CD8-positive, alpha-beta memory T cell (primary cell): ENCODE measurements around the gene MFNG. TPM values are rescaled to one million over a fixed set of nuclear protein-coding genes. Genes with fewer than 3 reads are reported as not detected.
A peak's percentile ranks its signal among the peaks of the same experiment; 100 is the strongest.

ENCODE experiments used
- CTCF ChIA-PET: fragments of 350-600 bp; sonication (Branson Sonifier 250); formaldehyde crosslinking; loops from one replicate; lab custom pipeline; 2021; ENCODE audit warnings: antibody characterized with exemption; lab: Charles Lee
- POLR2A ChIA-PET: fragments of 350-600 bp; sonication (Branson Sonifier 250); formaldehyde crosslinking; loops from one replicate; lab custom pipeline; 2021; ENCODE audit warnings: antibody characterized with exemption; lab: Charles Lee
- DNase-seq, 5 donors: peaks; one replicate each; pipeline versions ENCODE4 v3.0.0 to v3.0.0-alpha.2; 2020 to 2022; ENCODE audit warnings: mixed read lengths in 1 of 5
- H3K27ac ChIP-seq: one replicate; pipeline ENCODE4 v1.7.0; 2013; ENCODE audit warnings: low read depth, mild to moderate bottlenecking, low read length, moderate library complexity
- H3K27me3 ChIP-seq: 2 replicates; pipeline ENCODE4 v1.7.0; 2013; ENCODE audit warnings: low read length, mild to moderate bottlenecking; ENCODE audit not compliant: insufficient read depth, poor library complexity, severe bottlenecking
- H3K36me3 ChIP-seq: 2 replicates; pipeline ENCODE4 v1.7.0; 2013; ENCODE audit warnings: mild to moderate bottlenecking, low read length, moderate library complexity; ENCODE audit not compliant: insufficient read depth
- H3K4me1 ChIP-seq: 2 replicates; pipeline ENCODE4 v1.7.0; 2013; ENCODE audit warnings: mild to moderate bottlenecking, low read length, moderate library complexity; ENCODE audit not compliant: insufficient read depth
- H3K4me3 ChIP-seq: 2 replicates; pipeline ENCODE4 v1.7.0; 2013; ENCODE audit warnings: mild to moderate bottlenecking, low read length
- H3K9me3 ChIP-seq: 2 replicates; pipeline ENCODE4 v1.7.0; 2013; ENCODE audit warnings: mild to moderate bottlenecking, low read length
- H3K27ac Mint-ChIP-seq, 8 donors: one replicate each; pipeline ENCODE4 v1.8.0; 2020 to 2021; ENCODE audit warnings: mixed read lengths in 8 of 8, mild to moderate bottlenecking in 6 of 8, inconsistent platforms in 3 of 8, moderate library complexity in 3 of 8
- H3K27me3 Mint-ChIP-seq, 2 donors: one replicate each; pipeline ENCODE4 v1.8.0; 2020 to 2021; ENCODE audit warnings: mixed read lengths in 2 of 2, mild to moderate bottlenecking in 1 of 2, moderate library complexity in 1 of 2
- H3K36me3 Mint-ChIP-seq, 3 donors: one replicate each; pipeline ENCODE4 v1.8.0; 2020 to 2021; ENCODE audit warnings: mixed read lengths in 3 of 3, inconsistent platforms in 1 of 3, mild to moderate bottlenecking in 1 of 3
- H3K4me1 Mint-ChIP-seq, 3 donors: one replicate each; pipeline ENCODE4 v1.8.0; 2020 to 2021; ENCODE audit warnings: mixed read lengths in 3 of 3, inconsistent platforms in 1 of 3, mild to moderate bottlenecking in 1 of 3
- H3K4me3 Mint-ChIP-seq, 7 donors: one replicate each; pipeline ENCODE4 v1.8.0; 2020 to 2021; ENCODE audit warnings: mixed read lengths in 7 of 7, mild to moderate bottlenecking in 6 of 7, moderate library complexity in 4 of 7, inconsistent platforms in 2 of 7
- H3K9me3 Mint-ChIP-seq, 5 donors: one replicate each; pipeline ENCODE4 v1.8.0; 2020 to 2022; ENCODE audit warnings: mixed read lengths in 5 of 5, mild to moderate bottlenecking in 3 of 5, moderate library complexity in 2 of 5, inconsistent platforms in 1 of 5
- polyA plus RNA-seq: library from polyadenylated mRNA; unstranded; fragments of 300-500 nt; fragmentation: Illumina TruSeq; gene quantifications from one replicate; pipeline ENCODE4 v1.2.3, GENCODE V29; 2021
- total RNA-seq, 2 experiments: library from RNA; stranded (reverse); gene quantifications; one replicate each; pipeline ENCODE4 v1.2.3, GENCODE V29; 2021

The MFNG gene
- total and polyA plus RNA-seq, 3 experiments from 2014 or later: 162 to 323 (median 171) TPM

DNA sequence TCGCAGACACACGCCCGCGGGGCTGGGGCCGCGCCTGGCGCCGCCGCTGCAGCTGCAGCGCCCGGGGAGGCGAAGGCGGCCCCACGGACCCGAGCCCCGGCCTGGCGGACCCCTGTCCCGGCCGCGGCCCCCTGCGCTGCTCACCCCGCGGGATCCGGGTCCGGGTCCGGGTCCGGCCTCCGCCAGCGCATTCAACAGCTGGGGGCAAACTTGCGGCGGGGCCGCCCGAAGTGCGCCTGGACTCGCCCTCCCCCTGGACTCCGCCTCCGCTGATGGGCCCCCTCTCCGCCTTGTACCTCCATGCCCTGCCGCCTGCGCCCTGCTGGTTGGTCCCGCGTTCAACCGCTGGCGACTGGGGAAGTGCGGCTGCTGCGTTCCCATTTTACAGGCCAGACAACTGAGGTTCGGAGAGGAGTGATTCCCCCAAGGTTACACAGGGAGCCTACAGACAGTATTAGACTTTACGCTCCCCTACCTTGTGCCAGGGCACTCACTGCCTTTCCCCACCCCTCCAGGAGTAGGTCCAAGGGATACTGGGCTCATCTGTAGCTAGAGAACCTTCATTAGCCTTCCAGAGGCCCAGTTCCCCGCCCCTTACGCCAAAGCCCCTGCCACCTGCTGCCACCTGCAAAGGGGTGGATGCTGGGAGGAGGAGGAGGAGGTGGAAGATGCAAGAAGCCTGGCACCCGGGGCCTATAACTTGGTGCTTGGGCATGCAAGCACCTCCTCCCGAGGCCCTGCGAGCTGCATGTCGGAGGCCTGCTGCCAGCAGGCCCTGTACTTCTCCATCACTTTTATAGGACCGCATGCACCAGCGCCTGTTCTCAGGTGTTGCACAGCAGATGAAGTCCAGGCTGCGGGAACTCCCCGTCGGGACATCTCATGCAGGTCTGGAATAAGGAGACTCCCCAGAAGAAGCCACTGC, 58.2 kb downstream of the MFNG start:
- peaks cover 6% of the 10 kb centered on the region for H3K4me1 ChIP-seq
- Mint-ChIP-seq H3K27me3 (peaks cover 61 to 72% of the 10 kb centered on the region in 2 donors), H3K27ac (peak overlapping the region in 1 of 8 donors; percentile 38), H3K4me1 (peaks cover 3 to 22% (median 6%) of the 10 kb centered on the region in 3 donors), H3K36me3 (peaks cover 0 to 21% (median 0%) of the 10 kb centered on the region in 3 donors), H3K9me3 (peaks cover 0 to 3% (median 0%) of the 10 kb centered on the region in 5 donors), H3K4me3 (peak overlapping the region in 6 of 7 donors; percentile 44 to 78 (median 50))
- no peak for DNase-seq
- no peaks in the 10 kb centered on the region for H3K36me3 ChIP-seq
- no peak overlapping the region for H3K27ac ChIP-seq
- CTCF ChIA-PET: interaction anchor here (1.0 to 4.1 kb wide), 14 partner anchors 30 to 190 kb away, joined by 3 to 17 read pairs (median 5); partner anchors contain the start of gene RAC2
- H3K4me3 ChIP-seq: no peak overlapping the region
- no peaks in the 10 kb centered on the region for H3K9me3 ChIP-seq
- POLR2A ChIA-PET: no interaction called here
- H3K27me3 ChIP-seq: peaks cover 30% of the 10 kb centered on the region

DNA sequence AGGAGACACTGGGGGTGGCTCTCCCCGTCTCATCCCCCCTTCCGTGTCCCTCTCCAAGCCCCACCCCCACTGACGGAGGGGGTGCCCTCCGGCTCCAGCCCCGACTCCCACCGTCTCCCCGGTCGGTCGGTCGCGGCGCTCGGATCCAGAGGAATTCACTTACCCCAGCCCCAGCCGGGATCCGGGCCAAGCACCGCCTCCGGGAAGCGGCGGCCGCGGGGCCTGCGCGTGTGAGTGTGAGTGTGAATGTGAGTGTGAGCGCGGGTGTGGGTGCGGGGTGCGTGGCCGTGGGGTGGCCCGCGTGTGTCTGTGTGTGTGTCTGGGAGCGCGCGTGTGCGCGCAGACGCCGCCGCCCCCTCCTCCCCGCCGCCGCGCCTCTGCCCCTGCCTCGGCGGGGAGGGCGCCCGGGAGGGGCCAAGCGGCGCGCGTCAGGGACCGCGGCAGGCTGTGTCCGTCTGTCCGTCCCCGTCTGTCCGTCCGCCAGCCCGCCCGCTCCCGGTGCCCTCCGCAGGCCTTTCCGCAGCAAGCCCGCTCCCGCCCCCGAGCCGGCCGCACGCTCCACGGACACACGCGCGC, 59.0 kb downstream of the MFNG start, which contains the start of gene ELFN2:
Gene ELFN2, minus strand, starts transcription at position 345 of the 576 bp plus-strand sequence. CDS start 51,945 bp downstream, outside the sequence.
- Histone ChIP-seq H3K9me3 (no peaks in the 10 kb centered on the region), H3K4me1 (peaks cover 6% of the 10 kb centered on the region), H3K27me3 (peaks cover 30% of the 10 kb centered on the region), H3K4me3 (no peak within 1 kb of the TSS), H3K36me3 (no peaks in the 10 kb centered on the region), H3K27ac (no peak within 1 kb of the TSS)
- Mint-ChIP-seq H3K4me3 (peak within 1 kb of the TSS in 6 of 7 donors; percentile 49 to 83 (median 65)), H3K27ac (peak within 1 kb of the TSS in 1 of 8 donors; percentile 38), H3K27me3 (peaks cover 56 to 65% of the 10 kb centered on the region in 2 donors), H3K36me3 (peaks cover 0 to 14% (median 0%) of the 10 kb centered on the region in 3 donors), H3K4me1 (peaks cover 3 to 22% (median 6%) of the 10 kb centered on the region in 3 donors), H3K9me3 (no peaks in the 10 kb centered on the region)
- CTCF ChIA-PET: interaction anchor here (1.4 to 1.7 kb wide), 2 partner anchors 109 to 165 kb away, joined by 3 to 4 read pairs; no protein-coding TSS in a partner anchor
- POLR2A ChIA-PET: no interaction called here
- no peak for DNase-seq

DNA sequence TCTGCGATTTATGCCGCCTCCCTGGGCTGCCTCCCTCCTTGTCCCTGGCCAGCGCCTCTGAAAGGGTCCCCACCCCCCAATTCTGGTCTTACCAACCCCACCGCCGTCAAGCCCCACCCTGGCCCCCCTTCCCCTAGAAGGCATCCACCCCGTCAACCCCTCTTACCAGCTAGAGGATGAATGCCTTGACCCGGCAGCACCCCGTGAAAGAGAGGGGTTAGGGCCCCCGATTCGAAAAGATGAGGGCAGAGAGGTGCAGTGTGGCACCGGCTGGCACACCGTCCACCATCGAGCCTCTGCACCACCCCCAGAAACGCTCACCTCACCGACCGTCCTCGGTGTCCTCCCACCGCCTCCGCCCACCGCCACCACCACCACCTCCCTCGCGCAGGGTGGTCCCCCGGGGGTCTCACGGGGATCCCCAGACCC, 59.5 kb downstream of the MFNG start:
- no peak overlapping the region for H3K27ac ChIP-seq
- no peak for DNase-seq
- Mint-ChIP-seq H3K4me1 (peaks cover 3 to 22% (median 6%) of the 10 kb centered on the region in 3 donors), H3K4me3 (peak overlapping the region in 6 of 7 donors; percentile 49 to 83 (median 65)), H3K36me3 (peaks cover 0 to 9% (median 0%) of the 10 kb centered on the region in 3 donors), H3K27me3 (peaks cover 51 to 64% of the 10 kb centered on the region in 2 donors), H3K9me3 (no peaks in the 10 kb centered on the region), H3K27ac (no peak overlapping the region)
- H3K9me3 ChIP-seq: no peaks in the 10 kb centered on the region
- no peaks in the 10 kb centered on the region for H3K36me3 ChIP-seq
- peaks cover 30% of the 10 kb centered on the region for H3K27me3 ChIP-seq
- H3K4me3 ChIP-seq: no peak overlapping the region
- ChIA-PET CTCF (interaction anchor here (1.4 kb wide), 1 partner anchor 109 kb away, joined by 3 read pairs; no protein-coding TSS in a partner anchor), POLR2A (interaction anchor here (0.6 kb wide), 1 partner anchor 937 kb away, joined by 4 read pairs; no protein-coding TSS in a partner anchor)
- H3K4me1 ChIP-seq: peaks cover 6% of the 10 kb centered on the region

DNA sequence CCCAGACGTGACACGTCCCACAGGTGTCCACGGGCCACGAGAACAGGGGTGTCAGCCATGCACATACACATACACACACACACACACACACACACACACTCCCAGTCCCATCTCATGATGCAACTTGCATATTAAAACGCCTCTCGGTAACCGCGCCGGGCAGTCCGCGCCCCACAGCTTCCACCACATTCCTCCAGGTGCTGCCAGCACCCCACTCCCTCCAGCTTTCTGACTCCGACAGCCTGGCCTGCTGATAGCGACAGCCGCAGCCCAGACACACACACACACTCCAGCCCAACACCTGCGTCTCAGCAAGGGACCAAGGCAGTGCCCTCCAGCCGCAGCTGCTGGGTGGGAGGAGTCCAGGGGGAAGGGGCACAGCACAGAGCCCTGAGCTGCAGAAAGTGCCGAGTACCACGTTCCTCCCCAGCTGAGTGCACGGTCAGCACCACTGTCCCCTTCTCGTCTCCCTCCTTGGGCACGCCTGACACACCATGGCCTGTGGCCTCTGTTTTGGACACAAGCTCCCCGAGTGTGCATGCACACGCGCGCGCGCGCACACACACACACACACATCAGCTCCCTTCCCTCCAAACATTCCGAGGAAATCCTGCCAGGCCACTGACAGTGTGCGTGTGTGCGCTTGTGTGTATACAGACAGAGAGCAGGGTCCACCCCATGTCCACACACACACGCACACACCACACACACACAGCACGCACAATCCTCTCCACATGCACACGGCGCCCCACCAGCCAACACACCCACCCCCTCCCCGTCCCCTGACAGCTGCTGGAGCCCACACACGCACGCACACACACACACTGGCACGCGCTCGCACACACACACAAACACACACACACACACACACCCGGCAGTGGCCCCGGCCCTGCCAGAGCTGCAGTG, 60.1 kb downstream of the MFNG start:
- DNase-seq: no peak
- ChIA-PET POLR2A (interaction anchor here (0.6 kb wide), 1 partner anchor 936 kb away, joined by 4 read pairs; no protein-coding TSS in a partner anchor), CTCF (interaction anchor here (1.4 to 2.3 kb wide), 2 partner anchors 108 to 110 kb away, joined by 3 to 5 read pairs; no protein-coding TSS in a partner anchor)
- Histone ChIP-seq H3K36me3 (no peaks in the 10 kb centered on the region), H3K4me1 (peaks cover 6% of the 10 kb centered on the region), H3K9me3 (no peaks in the 10 kb centered on the region), H3K27ac (no peak overlapping the region), H3K27me3 (peaks cover 30% of the 10 kb centered on the region), H3K4me3 (no peak overlapping the region)
- peak overlapping the region; percentile 15 to 83 (median 52) for H3K4me3 Mint-ChIP-seq
- no peaks in the 10 kb centered on the region for H3K9me3 Mint-ChIP-seq
- H3K27ac Mint-ChIP-seq: no peak overlapping the region
- peaks cover 3 to 22% (median 7%) of the 10 kb centered on the region in 3 donors for H3K4me1 Mint-ChIP-seq
- peaks cover 45 to 64% of the 10 kb centered on the region in 2 donors for H3K27me3 Mint-ChIP-seq
- H3K36me3 Mint-ChIP-seq: peaks cover 0 to 5% (median 0%) of the 10 kb centered on the region in 3 donors

DNA sequence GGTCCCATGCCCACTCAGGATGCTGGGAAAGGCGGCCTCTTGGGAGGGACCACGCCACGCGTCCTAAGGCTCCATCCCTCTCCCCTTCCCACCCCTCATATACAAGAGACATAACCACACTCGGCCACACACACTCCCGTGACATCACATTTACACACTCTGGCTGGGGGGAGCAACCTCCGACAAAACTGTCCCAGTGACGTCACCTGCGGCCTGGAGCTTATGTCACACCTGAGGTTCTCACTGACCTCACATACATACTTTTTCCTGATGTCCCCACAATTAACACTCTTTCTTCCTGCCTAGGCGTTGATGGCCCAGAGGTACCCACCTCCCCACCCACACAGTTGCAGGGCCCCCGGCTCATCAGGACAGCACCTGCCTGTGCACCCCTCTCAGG, 60.8 kb downstream of the MFNG start:
- no peak overlapping the region for H3K4me3 ChIP-seq
- H3K9me3 Mint-ChIP-seq: no peaks in the 10 kb centered on the region
- no peak for DNase-seq
- no peaks in the 10 kb centered on the region for H3K9me3 ChIP-seq
- ChIA-PET CTCF (interaction anchor here (1.4 to 2.3 kb wide), 2 partner anchors 107 to 109 kb away, joined by 3 to 5 read pairs; no protein-coding TSS in a partner anchor), POLR2A (no interaction called here)
- H3K4me3 Mint-ChIP-seq: peak overlapping the region in 4 of 7 donors; percentile 28 to 77 (median 42)
- H3K27ac ChIP-seq: no peak overlapping the region
- H3K4me1 Mint-ChIP-seq: peaks cover 5 to 26% (median 14%) of the 10 kb centered on the region in 3 donors
- no peaks in the 10 kb centered on the region for H3K36me3 ChIP-seq
- H3K27ac Mint-ChIP-seq: no peak overlapping the region
- peaks cover 39 to 64% of the 10 kb centered on the region in 2 donors for H3K27me3 Mint-ChIP-seq
- H3K27me3 ChIP-seq: peaks cover 30% of the 10 kb centered on the region
- H3K36me3 Mint-ChIP-seq: no peaks in the 10 kb centered on the region
- H3K4me1 ChIP-seq: peaks cover 9% of the 10 kb centered on the region

DNA sequence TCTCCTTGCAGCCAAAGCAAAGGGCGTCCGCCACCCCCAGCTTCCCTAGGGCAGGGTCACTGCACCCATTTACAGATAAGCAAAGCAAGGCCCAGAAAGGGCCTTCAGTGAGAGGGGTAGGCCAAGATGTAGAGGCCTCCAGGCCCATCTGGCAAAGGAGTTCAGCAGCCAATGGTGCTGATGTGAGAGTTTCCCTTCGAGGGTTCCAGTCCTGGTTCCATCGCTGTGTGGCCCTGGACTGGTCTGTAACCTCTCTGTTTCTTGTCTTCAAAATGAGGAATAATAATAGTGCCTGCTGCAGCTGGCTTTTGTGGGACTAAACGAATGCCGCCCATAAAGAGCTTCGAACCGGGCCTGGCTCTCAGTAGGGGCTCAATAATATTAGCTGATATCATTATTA, 62.9 kb downstream of the MFNG start:
- Mint-ChIP-seq H3K36me3 (no peaks in the 10 kb centered on the region), H3K27ac (no peak overlapping the region), H3K27me3 (peaks cover 36 to 63% of the 10 kb centered on the region in 2 donors), H3K4me1 (peaks cover 10 to 29% (median 24%) of the 10 kb centered on the region in 3 donors), H3K9me3 (no peaks in the 10 kb centered on the region), H3K4me3 (no peak overlapping the region)
- Histone ChIP-seq H3K36me3 (no peaks in the 10 kb centered on the region), H3K4me1 (peaks cover 11% of the 10 kb centered on the region), H3K27ac (no peak overlapping the region), H3K27me3 (peaks cover 12% of the 10 kb centered on the region), H3K9me3 (no peaks in the 10 kb centered on the region), H3K4me3 (no peak overlapping the region)
- ChIA-PET POLR2A (no interaction called here), CTCF (no interaction called here)
- DNase-seq: no peak

DNA sequence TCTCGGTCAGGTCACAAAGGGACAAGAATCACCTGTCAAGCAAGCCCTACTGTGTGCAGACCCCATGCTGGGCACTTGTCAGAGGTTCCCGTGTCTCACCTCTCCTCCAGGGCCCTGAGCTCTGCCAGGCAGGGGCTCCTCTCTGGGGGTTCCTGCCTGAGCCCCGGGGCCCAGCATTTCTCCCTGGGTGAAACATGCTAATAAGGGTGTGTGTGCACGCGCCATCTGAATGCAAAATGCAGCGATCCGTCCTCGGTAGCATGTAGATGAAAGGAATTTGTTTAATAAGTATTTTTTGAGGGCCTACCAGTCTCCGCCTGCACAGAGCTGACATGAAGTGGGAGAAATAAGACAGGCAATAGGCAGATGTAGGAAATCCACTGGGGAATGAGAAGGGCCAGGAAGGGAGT, 64.7 kb downstream of the MFNG start:
- Mint-ChIP-seq H3K4me3 (peak overlapping the region in 4 of 7 donors; percentile 2 to 35 (median 26)), H3K27ac (no peak overlapping the region), H3K9me3 (no peaks in the 10 kb centered on the region), H3K4me1 (peaks cover 19 to 32% (median 29%) of the 10 kb centered on the region in 3 donors), H3K36me3 (no peaks in the 10 kb centered on the region), H3K27me3 (peaks cover 39 to 70% of the 10 kb centered on the region in 2 donors)
- H3K36me3 ChIP-seq: no peaks in the 10 kb centered on the region
- ChIA-PET POLR2A (no interaction called here), CTCF (no interaction called here)
- no peak for DNase-seq
- peaks cover 8% of the 10 kb centered on the region for H3K4me1 ChIP-seq
- no peak overlapping the region for H3K27ac ChIP-seq
- peaks cover 6% of the 10 kb centered on the region for H3K27me3 ChIP-seq
- no peaks in the 10 kb centered on the region for H3K9me3 ChIP-seq
- H3K4me3 ChIP-seq: no peak overlapping the region
